BLaER1 (cell line): ENCODE measurements around the gene LYAR.

ENCODE experiments used
- H3K27ac ChIP-seq: shearing (Covaris generic); formaldehyde crosslinking; 2 replicates; pipeline ENCODE4 v1.8.1; 2022
- H3K27me3 ChIP-seq: shearing (Covaris generic); formaldehyde crosslinking; 2 replicates; pipeline ENCODE4 v1.8.1; 2022
- H3K36me3 ChIP-seq: shearing (Covaris generic); formaldehyde crosslinking; 2 replicates; pipeline ENCODE4 v1.8.1; 2022
- H3K4me1 ChIP-seq: shearing (Covaris generic); formaldehyde crosslinking; 2 replicates; pipeline ENCODE4 v1.8.1; 2022
- H3K4me2 ChIP-seq: shearing (Covaris generic); formaldehyde crosslinking; 2 replicates; pipeline ENCODE4 v1.8.1; 2022
- H3K4me3 ChIP-seq: shearing (Covaris generic); formaldehyde crosslinking; 2 replicates; pipeline ENCODE4 v1.8.1; 2022
- H3K9ac ChIP-seq: shearing (Covaris generic); formaldehyde crosslinking; 2 replicates; pipeline ENCODE4 v1.8.1; 2022
- H3K9me3 ChIP-seq: shearing (Covaris generic); formaldehyde crosslinking; 2 replicates; pipeline ENCODE4 v1.8.1; 2022
- H4K20me1 ChIP-seq: shearing (Covaris generic); formaldehyde crosslinking; 2 replicates; pipeline ENCODE4 v1.8.1; 2022
- Cebpa-rat ChIP-seq: shearing (Covaris generic); IDR thresholded peaks from 2 replicates; pipeline ENCODE4 v1.8.1; 2022

The LYAR gene

DNA sequence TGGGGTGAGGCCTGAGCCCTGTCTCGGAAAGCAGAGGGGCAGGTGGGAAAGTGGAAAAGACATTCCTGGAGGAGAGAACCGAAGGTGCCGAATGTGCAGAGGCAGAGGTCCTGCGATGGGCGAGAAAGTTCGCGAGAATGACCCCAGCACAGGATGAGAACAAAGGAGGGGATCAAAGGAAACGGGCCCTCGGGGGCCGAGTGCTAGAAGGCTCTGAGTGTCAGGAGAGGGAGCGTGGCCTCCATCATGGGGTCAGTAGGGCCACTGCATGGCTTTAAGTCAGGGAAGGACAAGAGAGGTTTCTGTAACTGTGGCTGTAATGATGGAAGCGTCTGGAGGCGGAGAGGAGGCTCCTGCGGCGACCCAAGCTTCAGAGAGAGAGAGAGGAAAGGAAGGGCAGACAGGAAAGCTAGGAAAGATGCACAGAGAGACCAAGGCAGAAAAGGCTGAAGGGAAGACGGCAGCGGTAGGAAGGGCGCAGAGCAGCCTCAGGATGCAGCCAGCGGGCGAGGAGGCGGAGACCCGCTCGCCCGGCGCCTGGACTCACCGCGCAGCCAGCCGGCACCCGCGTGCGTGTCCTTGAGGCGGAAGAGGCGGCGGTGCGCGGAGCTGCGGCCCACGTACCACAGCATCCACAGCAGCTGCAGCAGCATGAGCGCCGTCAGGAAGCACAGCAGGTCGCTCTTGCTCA, 63.9 kb downstream of the LYAR start:
- no peak overlapping the region for H3K9ac ChIP-seq

More for the DNA sequence above, 63.9 kb downstream of the LYAR start:
- Histone ChIP-seq H3K27me3 (no peaks in the 10 kb centered on the region), H4K20me1 (no peaks in the 10 kb centered on the region), H3K4me3 (no peak overlapping the region), H3K9me3 (peaks cover 16% of the 10 kb centered on the region), H3K27ac (no peak overlapping the region), H3K4me2 (no peak overlapping the region), H3K36me3 (no peaks in the 10 kb centered on the region), H3K4me1 (no peaks in the 10 kb centered on the region)
- TF ChIP-seq Cebpa-rat = no peak
